ENCODE results near the gene OR8D2. TPM values are rescaled to one million over a fixed set of nuclear protein-coding genes. Genes with fewer than 3 reads are reported as not detected.
A peak's percentile ranks its signal among the peaks of the same experiment; 100 is the strongest.

The OR8D2 gene
- total and polyA plus RNA-seq, 2 donors (not counting 3 experiments of a cell fraction or from before 2014, with no cell fraction given), result not detected

- no peak overlapping the region for H3K4me2 ChIP-seq (ENCODE audit: insufficient read depth, low read length)
- intact Hi-C loops (cut with micrococcal nuclease), result loop anchor here (2.0 kb wide), 1 partner anchor 207 kb away; no protein-coding TSS in a partner anchor
- no peaks in the 10 kb centered on the region for H4K20me1 ChIP-seq (replicated peaks; ENCODE audit: control insufficient read depth, extremely low read depth, insufficient read depth, low read length)
- H3K9me3 ChIP-seq (replicated peaks; ENCODE audit: control insufficient read depth, insufficient read depth, low read length), result no peaks in the 10 kb centered on the region
- DNase-seq (ENCODE audit: low read depth, low spot score) (no peak), FAIRE-seq (no peak)
- H3K9me1 ChIP-seq (replicated peaks; ENCODE audit: control insufficient read depth, extremely low read depth, insufficient read depth, low read length), result no peaks in the 10 kb centered on the region
- no peak for TF ChIP-seq FOS (IDR thresholded peaks at IDR 0.05; ENCODE audit: borderline replicate concordance, insufficient read depth, low read length)
- no peak for TF ChIP-seq JUN (IDR thresholded peaks at IDR 0.05; ENCODE audit: borderline replicate concordance, insufficient read depth, insufficient read length, low read depth)
- no peak for TF ChIP-seq MAX (IDR thresholded peaks at IDR 0.05; ENCODE audit: insufficient read depth, insufficient read length)
- no peak for TF ChIP-seq MYC (IDR thresholded peaks at IDR 0.05; ENCODE audit: low read depth, low read length)
- no peak for TF ChIP-seq POLR2A (IDR thresholded peaks at IDR 0.05; ENCODE audit: low read depth, low read length)
- TF ChIP-seq POLR2AphosphoS5 (IDR thresholded peaks at IDR 0.05; ENCODE audit: insufficient read depth, low read depth, low read length), result no peak
- TF ChIP-seq CTCF (IDR thresholded peaks at IDR 0.05; ENCODE audit: extremely low read depth in 1 of 2, insufficient read depth in 1 of 2, low read depth in 1 of 2, low read length in 2 of 2), result peak in 1 of 2 donors; percentile 2
- TF ChIP-seq EZH2 (IDR thresholded peaks at IDR 0.05; ENCODE audit: borderline replicate concordance, low read depth, low read length, severe bottlenecking), result no peak
- no peak overlapping the region for H3K9ac ChIP-seq (replicated peaks; ENCODE audit: extremely low read depth, insufficient read depth, low read length)
- no peak overlapping the region for H3K4me3 ChIP-seq (replicated peaks in 1 of 3; ENCODE audit: insufficient read depth in 1 of 3, low read depth in 1 of 3, low read length in 3 of 3)
- H3K27ac ChIP-seq (ENCODE audit: insufficient read depth, low read depth, low read length), result no peak overlapping the region
- BruUV-seq (replicated peaks), result no TSS peak
- H3K4me1 ChIP-seq (ENCODE audit: control insufficient read depth, extremely low read depth, insufficient read depth, low read length), result peaks cover 15% of the 10 kb centered on the region
- no peaks in the 10 kb centered on the region for H3K79me2 ChIP-seq (ENCODE audit: control insufficient read depth, insufficient read depth, low read length)
- ChIA-PET POLR2A (no interaction called here), CTCF (interaction anchor here (1.0 to 1.4 kb wide), 3 partner anchors 164 to 208 kb away, joined by 3 to 16 read pairs (median 3); no protein-coding TSS in a partner anchor)
- H3K36me3 ChIP-seq (ENCODE audit: control insufficient read depth in 2 of 2, extremely low read depth in 1 of 2, insufficient read depth in 2 of 2, low read length in 2 of 2), result no peaks in the 10 kb centered on the region
- H2AFZ ChIP-seq (ENCODE audit: low read depth, low read length), result no peak overlapping the region
- dilution Hi-C loops (cut with MboI; ENCODE audit: extremely low pct_ligation_motif_present, low sequenced_read_pairs), result no loop called here
- no peaks in the 10 kb centered on the region for H3K27me3 ChIP-seq (ENCODE audit: control insufficient read depth in 2 of 2, insufficient read depth in 2 of 2, low read length in 2 of 2)
These were observed 42.2 kb downstream of the OR8D2 start for GRCh38 chr11:124277804-124278203.

Data from endothelial cell of umbilical vein (primary cell).